ENCODE results near the gene SORCS1.
"Not testable (repeated sequence)": the region's sequence is repeated elsewhere in the genome, so short reads cannot be mapped to it uniquely, and the experiment has no call there.

SORCS1 gene

GRCh38 chr10:107031931-107032699 is 132.4 kb downstream of the SORCS1 start:
- DNase-seq (ENCODE audit: extremely low spot score): peak; percentile 57
- ChIA-PET CTCF (no interaction called here), POLR2A (no interaction called here)
- TF ChIP-seq FOXA1 (IDR thresholded peaks at IDR 0.05) (no peak), SP1 (IDR thresholded peaks at IDR 0.05) (no peak), PKNOX1 (IDR thresholded peaks at IDR 0.05) (peak; percentile 39), CTBP1 (IDR thresholded peaks at IDR 0.05; ENCODE audit: borderline replicate concordance) (0 out of 2 replicates have a peak, but pooled peaks have one; percentile 31), ELF4 (IDR thresholded peaks at IDR 0.05) (no peak), HDGF (IDR thresholded peaks at IDR 0.05; ENCODE audit: borderline replicate concordance) (no peak), ARNT (IDR thresholded peaks at IDR 0.05) (no peak), L3MBTL2 (conservative IDR thresholded peaks at IDR 0.05) (no peak), BHLHE40 (IDR thresholded peaks at IDR 0.05; ENCODE audit: borderline replicate concordance) (no peak), LEF1 (IDR thresholded peaks at IDR 0.05; ENCODE audit: borderline replicate concordance) (no peak), SUZ12 (IDR thresholded peaks at IDR 0.05) (no peak), FOXM1 (IDR thresholded peaks at IDR 0.05; ENCODE audit: borderline replicate concordance) (no peak)

- DNase-seq (ENCODE audit: extremely low spot score): no peak
Observed at GRCh38 chr10:107028236-107028635, 136.3 kb downstream of the SORCS1 start.

GRCh38 chr10:107025676-107026075 is 138.8 kb downstream of the SORCS1 start:
- no peak for DNase-seq (ENCODE audit: extremely low spot score)
- TF ChIP-seq FOXM1 (IDR thresholded peaks at IDR 0.05; ENCODE audit: borderline replicate concordance) (no peak), BHLHE40 (IDR thresholded peaks at IDR 0.05; ENCODE audit: borderline replicate concordance) (no peak), CTBP1 (IDR thresholded peaks at IDR 0.05; ENCODE audit: borderline replicate concordance) (no peak), HDGF (IDR thresholded peaks at IDR 0.05; ENCODE audit: borderline replicate concordance) (no peak), LEF1 (IDR thresholded peaks at IDR 0.05; ENCODE audit: borderline replicate concordance) (no peak)
- POLR2A ChIA-PET: no interaction called here
- CTCF ChIA-PET: no interaction called here

More at GRCh38 chr10:107028236-107028635, 136.3 kb downstream of the SORCS1 start:
- ChIA-PET POLR2A (no interaction called here), CTCF (no interaction called here)
- TF ChIP-seq CTBP1 (IDR thresholded peaks at IDR 0.05; ENCODE audit: borderline replicate concordance): no peak
- no peak for TF ChIP-seq SUZ12 (IDR thresholded peaks at IDR 0.05)
- TF ChIP-seq BHLHE40 (IDR thresholded peaks at IDR 0.05; ENCODE audit: borderline replicate concordance): no peak
- TF ChIP-seq ELF4 (IDR thresholded peaks at IDR 0.05): no peak
- no peak for TF ChIP-seq TARDBP (IDR thresholded peaks at IDR 0.05)
- no peak for TF ChIP-seq HDGF (IDR thresholded peaks at IDR 0.05; ENCODE audit: borderline replicate concordance)
- TF ChIP-seq NFRKB (IDR thresholded peaks at IDR 0.05): no peak
- no peak for TF ChIP-seq PKNOX1 (IDR thresholded peaks at IDR 0.05)
- TF ChIP-seq FOXK2 (IDR thresholded peaks at IDR 0.05): no peak
- TF ChIP-seq L3MBTL2 (conservative IDR thresholded peaks at IDR 0.05): no peak
- TF ChIP-seq FOXA1 (IDR thresholded peaks at IDR 0.05): no peak
- TF ChIP-seq FOXM1 (IDR thresholded peaks at IDR 0.05; ENCODE audit: borderline replicate concordance): no peak
- TF ChIP-seq LEF1 (IDR thresholded peaks at IDR 0.05; ENCODE audit: borderline replicate concordance): no peak
- no peak for TF ChIP-seq ZNF384 (IDR thresholded peaks at IDR 0.05)
- TF ChIP-seq SP1 (IDR thresholded peaks at IDR 0.05): no peak
- no peak for TF ChIP-seq ARNT (IDR thresholded peaks at IDR 0.05)

GRCh38 chr10:107024033-107024432 is 140.5 kb downstream of the SORCS1 start:
- POLR2A ChIA-PET; DNase-seq (ENCODE audit: extremely low spot score); CTCF ChIA-PET: not testable (repeated sequence)

- TF ChIP-seq ARNT (IDR thresholded peaks at IDR 0.05) (no peak), SUZ12 (IDR thresholded peaks at IDR 0.05) (no peak), ELF4 (IDR thresholded peaks at IDR 0.05) (no peak), ZNF384 (IDR thresholded peaks at IDR 0.05) (no peak), NFRKB (IDR thresholded peaks at IDR 0.05) (no peak), CTBP1 (IDR thresholded peaks at IDR 0.05; ENCODE audit: borderline replicate concordance) (no peak), PKNOX1 (IDR thresholded peaks at IDR 0.05) (no peak), FOXM1 (IDR thresholded peaks at IDR 0.05; ENCODE audit: borderline replicate concordance) (no peak), HDGF (IDR thresholded peaks at IDR 0.05; ENCODE audit: borderline replicate concordance) (no peak), FOXA1 (IDR thresholded peaks at IDR 0.05) (no peak), BHLHE40 (IDR thresholded peaks at IDR 0.05; ENCODE audit: borderline replicate concordance) (no peak), L3MBTL2 (conservative IDR thresholded peaks at IDR 0.05) (no peak), SP1 (IDR thresholded peaks at IDR 0.05) (no peak), FOXK2 (IDR thresholded peaks at IDR 0.05) (no peak), TARDBP (IDR thresholded peaks at IDR 0.05) (no peak), LEF1 (IDR thresholded peaks at IDR 0.05; ENCODE audit: borderline replicate concordance) (no peak)
- POLR2A ChIA-PET: no interaction called here
- DNase-seq (ENCODE audit: extremely low spot score): peak; percentile 48
- CTCF ChIA-PET: interaction anchor here (0.5 kb wide), 1 partner anchor 729 kb away, joined by 4 read pairs; no protein-coding TSS in a partner anchor
Observed at GRCh38 chr10:107022600-107023354, 141.7 kb downstream of the SORCS1 start.

GRCh38 chr10:107019154-107019553 is 145.4 kb downstream of the SORCS1 start:
- ChIA-PET POLR2A (no interaction called here), CTCF (no interaction called here)
- TF ChIP-seq PKNOX1 (IDR thresholded peaks at IDR 0.05) (peak; percentile 44; the same call in 1 of the 2 replicates), FOXM1 (IDR thresholded peaks at IDR 0.05; ENCODE audit: borderline replicate concordance) (no peak)
- no peak for DNase-seq (ENCODE audit: extremely low spot score)

Data from HEK293T (cell line).